Choroid plexus epithelial cell (primary cell): ENCODE data around the gene MET.

Experiments
- DNase-seq: peaks from one replicate; pipeline ENCODE4 v3.0.0-alpha.2; 2010; ENCODE audit warnings: low read depth
- H3K4me3 ChIP-seq: 2 replicates; pipeline ENCODE4 v1.5.1; 2011; ENCODE audit warnings: low read depth, mild to moderate bottlenecking, control low read depth, low read length, moderate library complexity
- TF ChIP-seq, protein P1 (sequence below): conservative IDR thresholded peaks from 2 replicates; pipeline ENCODE4 v1.5.1; 2011; ENCODE audit warnings: low read depth, mild to moderate bottlenecking, control low read depth, inconsistent platforms, low read length, moderate library complexity

Gene MET

DNA sequence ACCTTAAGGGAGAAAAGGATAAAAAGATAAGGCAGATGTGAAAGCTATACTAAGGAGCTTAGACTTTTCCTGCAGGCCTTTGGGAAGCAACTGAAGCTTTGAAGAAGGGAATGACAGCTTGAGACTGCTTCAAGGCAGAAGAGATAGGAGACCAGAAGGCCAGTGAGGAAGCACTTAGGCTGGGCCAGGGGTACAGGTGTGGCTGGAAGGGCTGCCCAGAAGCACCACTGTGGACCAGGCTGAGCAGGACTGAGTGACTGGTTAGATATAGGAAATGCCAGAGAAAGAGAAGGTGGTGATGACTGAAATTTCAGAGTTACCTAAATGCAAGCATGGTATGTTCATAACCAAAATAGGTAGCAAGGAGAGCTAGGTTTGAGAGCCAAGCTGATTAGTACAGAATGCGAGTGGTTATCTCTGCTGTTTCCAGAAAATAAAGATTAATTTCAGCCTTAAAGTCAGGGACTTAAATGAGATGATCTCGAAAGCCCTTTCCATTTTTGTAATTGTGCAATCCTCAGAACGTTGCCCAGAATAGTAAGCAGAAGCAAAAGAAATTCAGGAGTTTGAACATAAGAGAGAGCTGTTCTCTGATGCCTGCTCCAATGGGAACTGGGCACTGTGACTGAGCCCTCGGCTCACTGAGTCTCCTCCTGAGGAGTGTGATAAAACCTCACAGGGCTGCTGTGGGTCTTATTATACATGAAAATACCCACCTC lies 54.9 kb downstream of the MET start:
- TF ChIP-seq, protein P1, sequence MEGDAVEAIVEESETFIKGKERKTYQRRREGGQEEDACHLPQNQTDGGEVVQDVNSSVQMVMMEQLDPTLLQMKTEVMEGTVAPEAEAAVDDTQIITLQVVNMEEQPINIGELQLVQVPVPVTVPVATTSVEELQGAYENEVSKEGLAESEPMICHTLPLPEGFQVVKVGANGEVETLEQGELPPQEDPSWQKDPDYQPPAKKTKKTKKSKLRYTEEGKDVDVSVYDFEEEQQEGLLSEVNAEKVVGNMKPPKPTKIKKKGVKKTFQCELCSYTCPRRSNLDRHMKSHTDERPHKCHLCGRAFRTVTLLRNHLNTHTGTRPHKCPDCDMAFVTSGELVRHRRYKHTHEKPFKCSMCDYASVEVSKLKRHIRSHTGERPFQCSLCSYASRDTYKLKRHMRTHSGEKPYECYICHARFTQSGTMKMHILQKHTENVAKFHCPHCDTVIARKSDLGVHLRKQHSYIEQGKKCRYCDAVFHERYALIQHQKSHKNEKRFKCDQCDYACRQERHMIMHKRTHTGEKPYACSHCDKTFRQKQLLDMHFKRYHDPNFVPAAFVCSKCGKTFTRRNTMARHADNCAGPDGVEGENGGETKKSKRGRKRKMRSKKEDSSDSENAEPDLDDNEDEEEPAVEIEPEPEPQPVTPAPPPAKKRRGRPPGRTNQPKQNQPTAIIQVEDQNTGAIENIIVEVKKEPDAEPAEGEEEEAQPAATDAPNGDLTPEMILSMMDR, result no peak
- H3K4me3 ChIP-seq, result no peak overlapping the region
- peak; percentile 25 for DNase-seq

DNA sequence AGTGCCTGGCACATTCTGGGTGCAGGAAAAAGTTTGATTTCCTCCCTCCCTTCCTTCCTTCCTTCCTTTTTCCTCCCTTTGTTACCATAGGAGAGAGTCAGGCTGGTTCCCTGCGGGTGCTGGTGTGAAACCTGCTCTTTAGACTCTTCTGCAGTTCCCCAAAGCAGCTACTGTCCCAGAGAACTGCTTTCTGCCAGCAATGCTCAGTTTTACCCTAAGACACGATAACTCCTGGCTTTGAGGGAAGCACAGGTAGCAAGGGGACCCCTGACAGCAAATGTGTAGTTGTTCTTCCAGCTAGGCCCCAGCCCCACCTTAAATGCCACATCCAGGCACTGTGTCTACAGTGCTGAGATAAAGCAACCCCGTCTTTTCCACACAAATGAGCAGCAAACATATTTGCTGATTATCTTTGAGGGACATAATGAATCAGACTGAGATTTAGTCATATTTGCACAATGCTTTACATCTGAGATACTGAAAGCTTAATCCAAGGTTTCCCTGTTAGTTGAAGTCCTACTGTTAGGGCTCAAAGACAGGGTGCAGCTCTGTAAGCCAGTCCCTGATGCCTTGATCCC lies 55.5 kb downstream of the MET start:
- no peak for DNase-seq
- TF ChIP-seq, protein P1, result no peak
- H3K4me3 ChIP-seq, result no peak overlapping the region

DNA sequence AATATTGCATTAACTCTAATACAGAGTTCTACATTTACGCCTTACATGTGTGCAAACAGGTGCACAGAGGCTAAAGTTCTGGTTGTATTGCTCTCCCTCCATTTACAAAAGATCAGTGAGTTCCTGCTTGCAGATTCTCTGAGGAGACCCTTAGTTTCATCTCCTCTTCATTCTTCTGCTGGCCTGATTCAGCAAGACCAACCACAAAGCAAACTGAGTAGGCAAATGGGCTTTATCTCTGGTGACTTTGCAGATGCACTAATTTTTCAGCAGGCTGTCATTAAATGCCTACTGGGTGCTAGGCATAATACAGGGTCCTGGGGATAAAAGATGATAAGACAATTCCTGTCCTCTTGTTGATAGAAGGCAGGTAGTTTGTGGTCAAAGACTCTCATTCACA lies 56.4 kb downstream of the MET start:
- DNase-seq, result no peak
- TF ChIP-seq, protein P1, result no peak
- no peak overlapping the region for H3K4me3 ChIP-seq

DNA sequence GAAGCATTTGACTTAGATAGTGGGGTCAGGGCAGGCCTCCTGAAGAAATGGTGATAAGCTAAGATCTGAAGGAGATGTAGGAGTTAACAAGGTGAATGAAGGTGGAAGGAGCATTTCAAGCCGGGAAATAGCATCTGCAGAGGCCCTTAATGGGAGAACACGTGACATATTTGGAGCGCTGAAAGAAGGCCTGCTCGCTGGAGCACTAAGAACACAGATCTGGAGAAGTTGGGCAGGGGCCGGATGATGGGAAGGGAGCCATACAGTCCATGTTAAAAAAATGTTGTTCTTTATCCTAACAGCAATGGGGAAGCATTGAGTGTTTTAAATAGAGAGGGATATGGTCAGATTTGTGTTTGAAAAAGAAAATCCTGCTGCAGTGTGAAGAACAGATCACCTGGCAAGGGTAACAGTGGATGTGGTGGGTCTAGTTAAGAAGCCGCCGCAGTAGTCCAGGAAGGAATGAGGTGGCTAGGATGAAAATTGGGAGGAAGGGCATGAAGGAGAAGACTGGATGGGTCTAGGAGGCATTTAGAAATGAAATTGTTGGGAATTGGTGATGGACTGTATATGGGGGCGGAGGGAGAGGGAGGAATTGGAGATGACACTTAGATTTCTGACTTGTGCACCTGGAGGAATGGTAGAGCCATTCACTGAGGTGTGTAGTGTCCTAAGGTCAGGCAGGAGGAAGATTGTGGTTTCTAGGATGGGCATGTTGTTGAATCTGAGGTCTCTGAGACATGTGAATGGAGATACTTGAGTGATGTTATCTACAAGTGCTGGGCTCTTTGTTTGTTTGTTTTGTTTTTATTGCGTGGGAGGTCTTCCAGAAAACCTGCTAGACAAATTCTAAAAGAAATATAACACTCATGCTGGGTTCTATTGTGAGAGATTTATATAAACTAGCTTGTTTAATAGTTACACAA lies 58.4 kb downstream of the MET start:
- no peak for DNase-seq
- no peak overlapping the region for H3K4me3 ChIP-seq
- TF ChIP-seq, protein P1, result no peak

DNA sequence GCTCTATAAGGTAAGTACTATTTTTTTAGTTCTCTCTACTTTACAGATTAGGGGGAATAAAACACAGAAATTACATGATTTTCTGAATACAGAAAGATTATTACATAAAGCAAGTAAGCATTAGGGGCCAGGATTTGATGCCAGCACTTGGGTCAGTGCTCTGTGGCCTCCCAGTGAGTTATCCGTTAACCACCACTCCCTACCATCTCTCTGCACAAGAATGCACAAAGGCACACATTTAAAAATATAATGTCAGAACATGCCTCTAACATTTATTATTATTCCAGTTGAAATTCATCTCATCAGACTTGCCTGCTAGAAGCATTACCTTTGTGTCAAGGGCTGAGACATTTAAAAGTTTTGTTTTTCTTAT lies 59.0 kb downstream of the MET start:
- DNase-seq, result no peak
- TF ChIP-seq, protein P1, result no peak
- H3K4me3 ChIP-seq, result no peak overlapping the region

DNA sequence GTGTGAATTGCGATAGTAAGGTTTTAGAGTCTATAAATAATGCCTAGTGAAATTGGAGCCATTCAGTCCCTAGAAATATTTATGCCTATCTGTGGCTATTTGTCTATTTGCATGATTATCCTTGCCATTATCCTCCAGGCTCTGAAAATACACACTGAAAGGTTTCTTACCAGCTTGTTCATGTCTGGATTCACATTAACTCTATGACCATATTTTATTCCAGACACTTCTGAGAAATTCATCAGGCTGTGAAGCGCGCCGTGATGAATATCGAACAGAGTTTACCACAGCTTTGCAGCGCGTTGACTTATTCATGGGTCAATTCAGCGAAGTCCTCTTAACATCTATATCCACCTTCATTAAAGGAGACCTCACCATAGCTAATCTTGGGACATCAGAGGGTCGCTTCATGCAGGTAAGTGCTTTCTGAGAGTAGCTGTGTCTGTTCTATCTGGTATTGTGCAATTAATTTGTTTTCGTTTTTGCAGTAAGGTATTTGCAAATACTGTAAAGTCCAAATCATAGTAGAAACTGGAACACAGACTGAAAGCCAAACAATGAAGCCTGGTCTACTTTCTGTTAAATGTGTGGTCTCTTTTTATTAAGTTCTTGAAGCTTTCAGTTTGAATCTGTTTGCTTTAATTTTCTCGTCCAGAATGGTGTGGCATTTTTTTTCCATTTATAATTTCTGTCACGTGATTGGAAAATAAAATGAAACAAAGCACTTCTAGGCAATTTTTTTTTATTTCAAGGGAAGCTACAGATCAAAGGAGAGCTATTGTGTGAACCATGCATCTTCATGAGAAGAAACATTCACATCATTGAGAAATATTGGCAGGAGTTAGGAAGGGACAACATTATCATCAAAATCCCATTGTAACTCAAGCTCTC lies 59.7 kb downstream of the MET start:
- no peak for DNase-seq
- TF ChIP-seq, protein P1, result no peak
- H3K4me3 ChIP-seq, result no peak overlapping the region
